ENCODE measurements around the gene PCED1B.

- no peak for TF ChIP-seq POLR2A (IDR thresholded peaks at IDR 0.05)
- no peak for TF ChIP-seq CTCF (IDR thresholded peaks at IDR 0.05)
Observed at GRCh38 chr12:47102845-47103651, 23.6 kb downstream of the PCED1B start.
